Measurements from ENCODE around the gene TK2.

The TK2 gene

GRCh38 chr16:66494916-66495315 is 55.0 kb downstream of the TK2 start:
- TF ChIP-seq BACH2 (CRISPR knock-in tag; IDR thresholded peaks at IDR 0.05; ENCODE audit: borderline replicate concordance): no peak
- TF ChIP-seq ZFP3 (CRISPR knock-in tag; IDR thresholded peaks at IDR 0.05): no peak
- TF ChIP-seq RARB (CRISPR knock-in tag; IDR thresholded peaks at IDR 0.05): no peak
- no peak for TF ChIP-seq GLIS3 (CRISPR knock-in tag; IDR thresholded peaks at IDR 0.05)
- no peak for TF ChIP-seq SNAI2 (CRISPR knock-in tag; IDR thresholded peaks at IDR 0.05)
- TF ChIP-seq ISL1 (CRISPR knock-in tag; IDR thresholded peaks at IDR 0.05): no peak
- no peak for TF ChIP-seq OSR1 (CRISPR knock-in tag; IDR thresholded peaks at IDR 0.05)
- no peak for TF ChIP-seq ESRRG (CRISPR knock-in tag; IDR thresholded peaks at IDR 0.05)
- TF ChIP-seq CSDC2 (CRISPR knock-in tag; IDR thresholded peaks at IDR 0.05): no peak
- no peak for TF ChIP-seq CSRNP3 (CRISPR knock-in tag; IDR thresholded peaks at IDR 0.05)
- no peak for TF ChIP-seq ZNF70 (CRISPR knock-in tag; IDR thresholded peaks at IDR 0.05)
- TF ChIP-seq ARNTL (CRISPR knock-in tag; IDR thresholded peaks at IDR 0.05; ENCODE audit: borderline replicate concordance, low read depth): no peak
- ATAC-seq: no peak

- no peak for TF ChIP-seq TCF4 (CRISPR knock-in tag; IDR thresholded peaks at IDR 0.05; ENCODE audit: borderline replicate concordance)
- TF ChIP-seq TOX (CRISPR knock-in tag; IDR thresholded peaks at IDR 0.05; ENCODE audit: borderline replicate concordance): no peak
- no peak for TF ChIP-seq TSHZ2 (CRISPR knock-in tag; IDR thresholded peaks at IDR 0.05)
- no peak for TF ChIP-seq ZNF565 (CRISPR knock-in tag; conservative IDR thresholded peaks at IDR 0.05; ENCODE audit: low read depth)
- no peak for TF ChIP-seq ZFP30 (CRISPR knock-in tag; IDR thresholded peaks at IDR 0.05)
- TF ChIP-seq ZFP3 (CRISPR knock-in tag; IDR thresholded peaks at IDR 0.05): no peak
- no peak for TF ChIP-seq POU6F1 (CRISPR knock-in tag; IDR thresholded peaks at IDR 0.05; ENCODE audit: borderline replicate concordance, low read depth)
Measured at GRCh38 chr16:66493490-66494401, 56.2 kb downstream of the TK2 start.

GRCh38 chr16:66491716-66492064 is 58.2 kb downstream of the TK2 start:
- TF ChIP-seq CSDC2 (CRISPR knock-in tag; IDR thresholded peaks at IDR 0.05) (no peak), TCF4 (CRISPR knock-in tag; IDR thresholded peaks at IDR 0.05; ENCODE audit: borderline replicate concordance) (no peak), ZFP30 (CRISPR knock-in tag; IDR thresholded peaks at IDR 0.05) (no peak), ZFP3 (CRISPR knock-in tag; IDR thresholded peaks at IDR 0.05) (no peak), RARB (CRISPR knock-in tag; IDR thresholded peaks at IDR 0.05) (no peak), GLIS3 (CRISPR knock-in tag; IDR thresholded peaks at IDR 0.05) (no peak), ESRRG (CRISPR knock-in tag; IDR thresholded peaks at IDR 0.05) (no peak), ZNF565 (CRISPR knock-in tag; conservative IDR thresholded peaks at IDR 0.05; ENCODE audit: low read depth) (no peak), POU6F1 (CRISPR knock-in tag; IDR thresholded peaks at IDR 0.05; ENCODE audit: borderline replicate concordance, low read depth) (no peak), TSHZ2 (CRISPR knock-in tag; IDR thresholded peaks at IDR 0.05) (no peak), ARNTL (CRISPR knock-in tag; IDR thresholded peaks at IDR 0.05; ENCODE audit: borderline replicate concordance, low read depth) (no peak), ZNF8 (CRISPR knock-in tag; IDR thresholded peaks at IDR 0.05) (no peak), ISL1 (CRISPR knock-in tag; IDR thresholded peaks at IDR 0.05) (no peak), OSR1 (CRISPR knock-in tag; IDR thresholded peaks at IDR 0.05) (no peak), CSRNP3 (CRISPR knock-in tag; IDR thresholded peaks at IDR 0.05) (no peak)
- no peak for ATAC-seq

More at GRCh38 chr16:66493490-66494401, 56.2 kb downstream of the TK2 start:
- ATAC-seq: no peak

All from SK-N-SH treated with all-trans-retinoic acid at 6 μM for 48 hours (cell line).